Pancreas (tissue), 10 donors: ENCODE results near the gene CLDN24. TPM values are rescaled to one million over a fixed set of nuclear protein-coding genes. Genes with fewer than 3 reads are reported as not detected.

ENCODE experiments used
- ATAC-seq, 4 donors: fragments of 200-7000 bp; cut with Tn5 transposase; one replicate each; pipeline versions ENCODE4 v1.8.0 to v1.9.1; 2020; ENCODE audit warnings: mild to moderate bottlenecking in 4 of 4, moderate library complexity in 4 of 4
- DNase-seq, 6 donors: peaks; one replicate each; pipeline ENCODE4 v3.0.0-alpha.2; 2020
- FAIRE-seq: peaks from 2 replicates; lab custom pipeline; 2012; peaks lifted over from hg19 to GRCh38; lab: Jason Lieb, UNC
- H3K27ac ChIP-seq, 4 donors: fragments of 200-600 bp; sonication (generic); 1 replicate in 3 of 4; 2 replicates in 1 of 4; pipeline versions ENCODE4 v1.5.0 to v1.8.0; 2020
- H3K27me3 ChIP-seq, 4 donors: fragments of 200-600 bp; one replicate each; pipeline ENCODE4 v1.8.0; 2021
- H3K36me3 ChIP-seq, 3 donors: fragments of 200-600 bp; sonication (generic) in 1 of 3; one replicate each; pipeline versions ENCODE4 v1.5.0 to v1.8.0; 2020 to 2021
- H3K4me1 ChIP-seq, 3 donors: fragments of 200-600 bp; one replicate each; pipeline ENCODE4 v1.8.0; 2021
- H3K4me3 ChIP-seq, 4 donors: fragments of 200-600 bp; sonication (generic) in 2 of 4; one replicate each; pipeline versions ENCODE4 v1.5.0 to v1.8.0; 2020 to 2021
- H3K9me3 ChIP-seq, 4 donors: fragments of 200-600 bp; one replicate each; pipeline ENCODE4 v1.8.0; 2021
- WGBS, 2 donors: extraction: QIAGEN DNeasy Blood & Tissue Kit; methylation state at CpG; one replicate each; pipeline ENCODE4 v1.1.7; 2013; 5-methylcytosine and 5-hydroxymethylcytosine counted together
- intact Hi-C, 3 donors: fragments of 100-400 bp; cut with DNase I; formaldehyde crosslinking; loops; one replicate each; pipeline versions ENCODE4 v1.11.1 to v1.14.2; 2022
- polyA plus RNA-seq, 2 donors: library from polyadenylated mRNA; stranded (reverse); fragments of 200-250 nt; gene quantifications; one replicate each; pipeline ENCODE4 v1.2.3, GENCODE V29; 2013
- total RNA-seq, 6 donors: library from RNA; stranded (reverse); fragmentation: NEBNext Ultra II Directional in 4 of 6; extraction: Animal tissue kit (Norgen Biotek cat#: 25700) in 4 of 6; gene quantifications; one replicate each; pipeline versions ENCODE4 v1.2.1 to v1.2.4, GENCODE V29; 2021 to 2023
- TF ChIP-seq, protein P1 (sequence below), 4 donors: fragments of 200-600 bp; sonication (generic) in 3 of 4; IDR thresholded peaks; one replicate each; pipeline versions ENCODE4 v1.5.0 to v1.8.0; 2021; ENCODE audit warnings: antibody characterized with exemption in 4 of 4
- donor health status: healthy with polysubstance abuse.
- donor health status: DM: no; HTN: no; CAD: no; lungs with moderate emphysema.
- donor health status: DM: no; HTN: no; CAD: no.
- donor health status: control.
- donor health status: control.
- donor health status: Bipolar disorder and iron deficiency.
- donor health status: DM: yes; HTN: yes; CAD: no.
- donor health status: DM: no; HTN: no; CAD: no.
- donor health status: DM: no; HTN: no; CAD: no.
- donor health status: DM: yes; HTN: yes; CAD: no.

CLDN24 gene
- total and polyA plus RNA-seq, 8 donors: not detected

DNA sequence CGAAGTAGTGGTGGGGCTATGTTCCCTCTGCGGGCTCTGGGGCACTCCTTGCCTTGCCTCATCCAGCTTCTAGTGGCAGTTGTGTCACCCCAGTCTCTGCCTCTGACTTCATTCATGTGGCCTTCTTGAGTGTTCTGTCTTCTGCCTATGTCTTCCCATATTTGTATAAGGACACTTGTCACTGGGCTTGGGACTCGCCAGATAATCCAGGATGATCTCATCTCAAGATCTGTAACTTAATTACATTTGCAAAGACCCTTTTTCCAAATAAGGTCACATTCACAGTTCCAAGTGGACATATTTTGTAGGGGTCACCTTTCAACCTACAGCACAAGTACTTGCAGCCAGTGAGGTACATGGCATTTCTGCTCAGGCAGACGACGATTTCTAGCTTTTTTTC, 30.3 kb upstream of the CLDN24 start:
- Histone ChIP-seq H3K4me3 (no peak overlapping the region), H3K4me1 (peaks cover 0 to 8% (median 7%) of the 10 kb centered on the region in 3 donors), H3K9me3 (no peaks in the 10 kb centered on the region), H3K36me3 (no peaks in the 10 kb centered on the region), H3K27ac (no peak overlapping the region), H3K27me3 (no peaks in the 10 kb centered on the region)
- FAIRE-seq (no peak), ATAC-seq (no peak), DNase-seq (no peak)
- TF ChIP-seq, protein P1, sequence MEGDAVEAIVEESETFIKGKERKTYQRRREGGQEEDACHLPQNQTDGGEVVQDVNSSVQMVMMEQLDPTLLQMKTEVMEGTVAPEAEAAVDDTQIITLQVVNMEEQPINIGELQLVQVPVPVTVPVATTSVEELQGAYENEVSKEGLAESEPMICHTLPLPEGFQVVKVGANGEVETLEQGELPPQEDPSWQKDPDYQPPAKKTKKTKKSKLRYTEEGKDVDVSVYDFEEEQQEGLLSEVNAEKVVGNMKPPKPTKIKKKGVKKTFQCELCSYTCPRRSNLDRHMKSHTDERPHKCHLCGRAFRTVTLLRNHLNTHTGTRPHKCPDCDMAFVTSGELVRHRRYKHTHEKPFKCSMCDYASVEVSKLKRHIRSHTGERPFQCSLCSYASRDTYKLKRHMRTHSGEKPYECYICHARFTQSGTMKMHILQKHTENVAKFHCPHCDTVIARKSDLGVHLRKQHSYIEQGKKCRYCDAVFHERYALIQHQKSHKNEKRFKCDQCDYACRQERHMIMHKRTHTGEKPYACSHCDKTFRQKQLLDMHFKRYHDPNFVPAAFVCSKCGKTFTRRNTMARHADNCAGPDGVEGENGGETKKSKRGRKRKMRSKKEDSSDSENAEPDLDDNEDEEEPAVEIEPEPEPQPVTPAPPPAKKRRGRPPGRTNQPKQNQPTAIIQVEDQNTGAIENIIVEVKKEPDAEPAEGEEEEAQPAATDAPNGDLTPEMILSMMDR (IDR thresholded peaks at IDR 0.05): no peak
- WGBS, 2 donors: 90 to 97% methylated on average over 5 of the region's 5 CpGs
- intact Hi-C loops: no loop called here

GRCh38 chr4:183350317-183351071, 28.3 kb upstream of the CLDN24 start:
- intact Hi-C loops: no loop called here
- H3K9me3 ChIP-seq: no peaks in the 10 kb centered on the region
- no peak overlapping the region for H3K27ac ChIP-seq
- DNase-seq (no peak), ATAC-seq (no peak), FAIRE-seq (no peak)
- TF ChIP-seq, protein P1 (IDR thresholded peaks at IDR 0.05): no peak
- no peaks in the 10 kb centered on the region for H3K36me3 ChIP-seq
- peaks cover 0 to 8% (median 7%) of the 10 kb centered on the region in 3 donors for H3K4me1 ChIP-seq
- no peak overlapping the region for H3K4me3 ChIP-seq
- H3K27me3 ChIP-seq: no peaks in the 10 kb centered on the region
- 84 to 87% methylated on average over 17 of the region's 17 CpGs for WGBS, 2 donors

- no peak for FAIRE-seq
- DNase-seq: no peak
- TF ChIP-seq, protein P1 (IDR thresholded peaks at IDR 0.05): no peak
These were observed 27.4 kb upstream of the CLDN24 start for GRCh38 chr4:183349673-183350072.

GRCh38 chr4:183348706-183349659, 26.8 kb upstream of the CLDN24 start:
- Histone ChIP-seq H3K36me3 (no peaks in the 10 kb centered on the region), H3K9me3 (no peaks in the 10 kb centered on the region), H3K27ac (no peak overlapping the region), H3K4me1 (no peaks in the 10 kb centered on the region), H3K4me3 (no peak overlapping the region), H3K27me3 (no peaks in the 10 kb centered on the region)
- intact Hi-C loops: no loop called here
- ATAC-seq (peak in 2 of 4 donors; percentile 62 to 76), FAIRE-seq (no peak), DNase-seq (no peak)
- WGBS, 2 donors: 69 to 76% methylated on average over 17 of the region's 17 CpGs
- TF ChIP-seq, protein P1 (IDR thresholded peaks at IDR 0.05): no peak

More at GRCh38 chr4:183349673-183350072, 27.4 kb upstream of the CLDN24 start:
- H3K27me3 ChIP-seq: no peaks in the 10 kb centered on the region
- H3K4me3 ChIP-seq: no peak overlapping the region
- H3K9me3 ChIP-seq: no peaks in the 10 kb centered on the region
- intact Hi-C loops: no loop called here
- H3K27ac ChIP-seq: no peak overlapping the region
- WGBS, 2 donors: 89 to 92% methylated on average over 9 of the region's 9 CpGs
- H3K36me3 ChIP-seq: no peaks in the 10 kb centered on the region
- peaks cover 0 to 5% (median 4%) of the 10 kb centered on the region in 3 donors for H3K4me1 ChIP-seq
- ATAC-seq: no peak
